ENCODE results near the gene LMNA.
"Not testable (repeated sequence)": the region's sequence is repeated elsewhere in the genome, so short reads cannot be mapped to it uniquely, and the experiment has no call there.

Gene LMNA

DNA sequence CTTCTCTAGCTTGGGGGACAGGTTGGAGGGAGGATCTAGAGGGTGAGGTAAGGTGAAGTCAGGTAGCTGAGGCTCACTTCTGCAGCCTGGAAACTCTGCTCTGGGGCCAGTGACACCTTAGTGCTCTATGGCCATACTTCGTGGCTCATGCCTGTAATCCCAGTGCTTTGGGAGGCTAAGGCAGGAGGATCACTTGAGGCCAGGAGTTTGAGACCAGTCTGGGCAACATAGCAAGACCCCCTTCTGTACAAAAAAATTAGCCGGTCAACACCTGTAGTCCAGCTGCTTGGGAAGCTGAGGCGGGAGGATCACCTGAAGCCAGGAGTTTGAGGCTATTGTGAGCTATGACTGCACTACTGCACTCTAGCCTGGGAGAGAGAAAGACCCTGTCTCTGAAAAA lies 5.8 kb downstream of the LMNA start:
- DNase-seq, result no peak

DNA sequence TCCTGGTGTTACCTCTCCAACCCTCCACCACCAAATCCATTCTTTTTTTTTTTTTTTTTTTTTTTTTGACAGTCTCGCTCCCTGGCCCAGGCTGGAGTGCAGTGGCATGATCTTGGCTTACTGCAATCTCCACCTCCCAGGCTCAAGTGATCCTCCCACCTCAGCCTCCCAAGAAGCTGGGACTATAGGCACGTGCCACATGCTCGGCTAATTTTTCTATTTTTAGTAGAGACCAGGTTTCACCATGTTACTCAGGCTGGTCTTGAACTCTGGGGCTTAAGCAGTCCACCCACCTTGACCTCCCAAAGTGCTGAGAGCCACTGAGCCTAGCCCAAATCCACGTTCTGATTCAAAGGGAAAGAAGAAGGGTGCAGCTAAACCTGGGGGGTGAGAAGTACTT lies 6.5 kb downstream of the LMNA start:
- not testable (repeated sequence) for DNase-seq

DNA sequence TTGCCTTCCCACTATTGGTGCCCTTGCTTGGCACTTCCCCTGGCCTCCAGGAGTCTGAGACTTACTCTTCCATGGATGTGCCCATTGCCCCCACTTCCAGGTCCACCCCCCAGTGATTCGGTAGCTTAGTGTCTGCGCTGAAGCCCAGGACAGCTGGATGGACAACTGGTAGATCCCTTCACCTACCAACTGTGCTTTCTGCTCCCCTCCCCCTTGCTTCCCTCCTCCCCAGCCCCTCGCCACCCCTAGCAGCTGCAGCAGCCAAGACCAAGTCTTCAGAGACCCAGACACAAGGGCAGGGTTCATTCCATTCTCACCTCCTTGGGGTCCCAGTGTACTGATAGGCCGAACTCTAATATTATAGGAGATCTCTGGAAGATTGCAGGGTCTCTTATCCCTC lies 6.9 kb downstream of the LMNA start:
- DNase-seq, result no peak

DNA sequence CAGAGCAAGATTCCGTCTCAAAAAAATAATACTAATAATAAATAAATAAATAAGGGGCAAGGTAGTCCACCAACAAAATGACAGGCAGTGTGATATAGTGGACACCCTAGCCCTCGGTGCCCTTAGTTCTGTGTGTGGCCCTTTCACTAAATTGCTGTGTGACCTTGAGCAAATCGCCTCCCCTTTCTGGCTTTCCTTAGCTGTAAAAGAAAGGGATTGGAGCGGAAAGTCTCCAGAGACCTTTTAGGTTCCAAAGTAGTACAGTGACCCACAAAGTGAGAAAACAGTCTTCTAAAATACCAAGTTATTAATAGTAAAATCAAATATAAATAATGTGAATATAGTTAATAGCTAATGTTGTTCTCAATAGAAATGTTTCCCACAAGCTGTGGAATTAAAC lies 7.6 kb downstream of the LMNA start:
- DNase-seq, result no peak

DNA sequence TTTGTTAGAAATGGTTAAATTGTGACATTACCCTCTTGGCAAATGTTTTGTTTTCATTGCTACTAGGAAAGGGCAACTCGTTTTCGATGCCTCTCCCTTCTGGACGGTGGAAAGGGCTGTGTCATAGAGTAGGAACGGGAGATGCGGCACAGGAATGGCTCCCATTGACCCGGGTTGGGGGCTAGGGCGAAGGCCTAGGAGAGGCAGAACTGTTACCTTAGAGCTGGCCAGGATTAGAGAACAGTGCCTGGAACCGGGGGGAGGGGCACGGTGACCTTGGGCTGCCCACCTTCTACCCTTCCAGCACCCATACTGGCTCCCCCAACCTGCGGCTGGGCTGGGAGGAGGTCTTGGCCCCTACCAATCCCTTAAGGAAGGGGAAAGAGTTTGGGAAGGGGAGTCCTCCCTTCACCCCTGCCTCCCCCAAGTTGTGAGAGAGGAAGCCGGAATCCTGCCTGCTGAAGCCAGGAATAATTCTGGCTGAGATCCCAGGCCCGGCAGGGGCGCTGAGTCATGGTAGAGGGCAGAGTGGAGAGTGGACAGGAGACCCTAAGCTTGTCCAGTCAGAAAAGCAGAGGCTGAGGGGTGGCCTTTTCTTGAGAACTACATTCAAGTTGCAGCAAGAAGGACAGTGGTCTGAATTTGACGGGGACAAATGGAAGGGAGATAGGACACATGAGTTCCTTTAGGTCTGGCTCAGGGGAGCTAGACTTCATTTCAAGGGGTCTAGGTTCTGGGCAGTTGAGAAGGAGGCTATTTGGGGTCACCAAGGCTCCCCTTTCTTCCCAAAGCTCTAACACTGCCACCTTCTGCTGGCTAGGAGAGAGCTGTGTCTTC lies 8.2 kb downstream of the LMNA start:
- peak in 36 of 56 donors; percentile 13 to 68 (median 42) for DNase-seq

DNA sequence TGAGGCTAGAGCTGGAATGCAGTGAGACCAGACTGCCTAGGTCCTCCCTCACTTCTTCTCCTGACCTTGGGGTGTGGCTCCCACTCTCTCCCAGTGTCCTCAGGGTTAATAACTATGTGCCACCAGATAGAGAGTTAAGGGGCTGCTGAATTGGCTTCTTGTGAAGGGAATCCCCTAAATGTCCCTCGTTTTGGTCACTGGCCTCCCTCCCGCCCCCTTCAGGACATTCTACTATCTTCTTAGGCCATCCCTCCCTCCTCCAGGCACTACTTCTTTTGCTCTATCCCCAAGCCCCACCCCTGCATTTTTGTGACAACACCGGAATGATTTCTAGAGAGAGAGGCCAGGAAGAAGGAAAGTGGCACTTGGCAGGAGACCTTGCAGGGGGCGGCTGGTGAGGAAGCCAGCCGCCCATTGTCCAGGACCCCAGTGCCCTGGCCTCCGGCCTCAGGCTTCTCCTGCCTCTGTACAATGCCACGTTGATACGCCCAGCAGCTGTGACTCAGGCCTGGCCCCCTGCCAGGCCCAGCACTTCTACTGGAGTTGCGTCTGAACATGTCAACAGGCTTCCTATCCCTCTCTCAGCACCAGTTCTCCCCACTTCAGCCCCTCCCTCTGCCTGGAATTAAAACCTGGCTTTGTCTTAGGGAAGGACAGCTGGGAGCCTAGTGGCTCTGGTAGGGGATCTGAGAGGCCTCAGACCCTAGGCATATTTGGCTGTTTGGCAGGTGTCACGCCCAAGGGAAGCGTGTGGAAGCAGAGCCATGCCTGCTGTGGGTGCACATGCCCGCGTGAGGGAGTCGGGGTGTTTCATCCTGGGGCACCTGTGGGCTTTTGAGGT lies 9.1 kb downstream of the LMNA start:
- DNase-seq, result peak in 54 of 56 donors; percentile 36 to 96 (median 85)

DNA sequence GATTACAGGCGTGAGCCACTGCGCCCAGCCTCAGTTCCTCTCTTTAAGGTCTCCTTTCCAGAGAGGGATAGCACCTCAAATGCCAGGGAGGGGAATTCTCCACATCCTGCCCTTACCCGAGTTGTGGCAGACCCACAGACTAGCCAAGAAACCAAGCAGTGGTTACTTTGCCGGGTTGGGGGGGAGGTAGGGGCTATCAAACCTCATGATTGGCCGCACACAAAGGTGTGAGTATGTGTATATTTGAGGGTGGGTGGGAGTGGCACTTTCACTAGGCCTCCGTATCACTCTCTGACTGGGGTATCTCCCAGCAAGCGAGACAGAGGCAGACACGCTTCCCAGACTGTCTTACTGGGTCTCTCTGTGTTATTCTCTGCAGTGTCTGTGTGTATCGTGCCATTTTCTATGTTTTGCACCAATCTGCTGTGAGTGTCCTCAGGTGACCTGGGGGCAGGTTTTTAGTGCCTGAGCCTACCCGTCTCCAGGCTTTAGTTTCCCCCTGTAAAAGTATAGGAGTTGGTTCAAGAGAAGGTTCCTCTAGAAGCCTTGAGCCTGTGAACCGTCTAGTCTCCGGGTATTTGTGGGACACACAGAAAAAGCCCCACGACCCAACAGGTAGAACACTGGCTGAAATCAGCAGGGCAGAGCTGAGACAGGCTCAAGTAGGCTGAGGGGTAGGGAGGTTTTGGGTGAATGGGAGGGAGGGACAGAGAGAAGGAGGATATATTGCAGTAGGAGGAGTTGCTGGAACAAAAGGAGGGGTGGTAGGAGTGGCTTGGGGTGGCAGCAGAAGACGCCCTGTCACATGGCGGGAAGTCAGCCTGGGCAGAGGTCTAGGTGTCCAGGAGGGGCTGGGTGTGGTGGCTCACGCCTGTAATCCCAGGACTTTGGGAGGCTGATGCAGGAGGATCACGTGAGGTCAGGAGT lies 10.3 kb downstream of the LMNA start:
- DNase-seq, result peak in 1 of 56 donors; percentile 9

DNA sequence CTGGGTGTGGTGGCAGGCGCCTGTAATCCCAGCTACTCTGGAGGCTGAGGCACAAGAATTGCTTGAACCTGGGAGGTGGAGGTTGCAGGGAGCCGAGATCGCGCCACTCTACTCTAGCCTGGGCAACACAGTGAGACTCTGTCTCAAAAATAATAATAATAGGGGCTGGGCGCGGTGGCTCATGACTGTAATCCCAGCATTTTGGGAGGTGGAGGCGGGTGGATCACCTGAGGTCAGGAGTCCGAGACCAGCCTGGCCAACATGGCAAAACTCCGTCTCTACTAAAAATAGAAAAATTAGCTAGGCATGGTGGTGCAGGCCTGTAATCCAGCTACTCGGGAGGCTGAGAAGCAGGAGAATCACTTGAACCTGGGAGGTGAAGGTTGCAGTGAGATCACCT lies 11.0 kb downstream of the LMNA start:
- not testable (repeated sequence) for DNase-seq

DNA sequence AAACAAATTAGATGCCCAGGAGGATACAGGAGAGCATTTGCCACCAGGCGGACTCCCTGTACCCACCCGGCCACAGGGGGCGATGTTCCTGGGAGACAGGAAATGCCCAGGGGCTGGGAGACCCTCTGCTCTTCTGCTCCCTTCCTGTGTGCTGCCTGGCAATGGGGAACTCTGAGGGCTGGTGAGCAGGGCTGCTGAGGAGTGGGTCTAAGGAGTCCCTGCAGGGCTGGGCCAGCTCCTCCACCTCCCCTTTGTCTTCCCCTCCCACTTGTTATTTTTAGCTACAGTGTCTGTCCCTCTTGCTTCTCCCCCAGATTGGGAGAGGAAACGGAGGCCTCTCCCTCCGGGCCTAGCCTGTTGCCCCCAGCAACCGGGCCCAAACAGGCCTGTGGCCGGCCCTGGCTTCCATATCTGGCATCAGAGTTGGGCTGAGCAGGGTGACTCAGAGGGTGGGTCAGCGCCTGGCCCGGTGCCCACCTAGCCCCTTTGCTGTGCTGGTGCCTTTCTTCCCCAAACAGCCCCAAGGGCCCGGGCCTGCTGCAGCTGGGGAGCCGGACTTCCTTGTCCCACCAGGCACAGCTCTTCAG lies 11.6 kb downstream of the LMNA start:
- DNase-seq, result peak in 12 of 56 donors; percentile 17 to 75 (median 46)

DNA sequence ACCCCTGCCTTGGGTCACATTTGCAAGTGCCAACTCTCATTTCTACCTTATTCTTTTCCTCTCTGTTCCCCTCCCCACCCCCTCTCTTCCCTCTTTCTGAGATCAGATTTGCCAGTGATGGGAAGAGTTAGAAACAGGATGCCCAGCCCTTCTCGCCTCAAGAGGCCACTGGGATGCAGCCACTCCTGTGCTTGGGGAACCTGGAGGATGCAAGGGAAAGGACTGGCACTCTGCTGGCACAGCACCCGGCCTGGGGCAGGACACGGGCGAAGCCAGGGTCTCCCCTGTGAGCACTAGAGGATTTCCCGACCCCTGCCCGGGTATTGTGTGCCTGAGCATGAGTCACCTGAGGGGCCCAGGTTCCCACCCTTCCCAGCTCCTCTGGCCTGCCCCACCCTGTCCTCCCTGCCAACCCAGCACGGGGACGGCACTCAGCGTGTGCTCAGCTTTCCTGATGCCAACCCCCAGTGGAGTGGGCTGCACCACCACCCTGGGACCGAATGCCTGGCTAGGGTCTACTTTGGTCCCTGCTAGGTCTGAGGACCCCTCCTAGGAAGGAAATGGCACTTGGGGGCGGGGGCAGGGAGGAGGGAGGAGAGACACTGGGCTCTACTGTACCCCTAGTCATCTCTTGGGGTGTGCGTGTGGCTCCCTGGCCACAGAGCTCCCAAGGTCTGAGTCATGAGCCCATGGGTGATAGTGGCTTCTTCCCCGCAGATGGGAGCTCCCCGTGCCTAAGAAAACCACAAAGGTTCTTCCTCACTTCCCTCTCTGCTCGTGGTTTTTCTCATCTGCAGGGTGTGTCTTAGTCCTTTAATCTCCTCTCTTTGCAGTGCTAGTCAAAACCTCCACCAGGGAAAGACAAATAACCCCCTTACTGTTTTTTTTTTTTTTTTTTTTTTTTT lies 12.4 kb downstream of the LMNA start:
- DNase-seq, result peak in 1 of 56 donors; percentile 33

DNA sequence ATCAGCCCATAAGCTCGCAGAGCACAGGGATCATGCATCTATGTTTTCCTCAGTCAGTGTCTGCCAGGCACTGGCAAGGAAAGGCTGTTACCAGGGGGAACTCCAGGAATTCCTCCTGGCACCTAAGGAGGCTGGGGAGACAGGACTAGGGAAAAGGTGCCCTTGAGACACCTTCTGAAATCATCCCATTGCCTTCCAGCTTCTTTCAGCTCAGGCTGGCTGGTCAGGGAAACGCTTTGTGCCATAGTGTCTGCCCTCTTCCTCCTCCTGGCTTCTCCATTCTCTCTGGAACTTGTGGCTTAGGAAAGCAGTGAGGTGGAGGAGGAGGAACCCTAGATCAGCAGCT lies 13.8 kb downstream of the LMNA start:
- DNase-seq, result no peak

DNA sequence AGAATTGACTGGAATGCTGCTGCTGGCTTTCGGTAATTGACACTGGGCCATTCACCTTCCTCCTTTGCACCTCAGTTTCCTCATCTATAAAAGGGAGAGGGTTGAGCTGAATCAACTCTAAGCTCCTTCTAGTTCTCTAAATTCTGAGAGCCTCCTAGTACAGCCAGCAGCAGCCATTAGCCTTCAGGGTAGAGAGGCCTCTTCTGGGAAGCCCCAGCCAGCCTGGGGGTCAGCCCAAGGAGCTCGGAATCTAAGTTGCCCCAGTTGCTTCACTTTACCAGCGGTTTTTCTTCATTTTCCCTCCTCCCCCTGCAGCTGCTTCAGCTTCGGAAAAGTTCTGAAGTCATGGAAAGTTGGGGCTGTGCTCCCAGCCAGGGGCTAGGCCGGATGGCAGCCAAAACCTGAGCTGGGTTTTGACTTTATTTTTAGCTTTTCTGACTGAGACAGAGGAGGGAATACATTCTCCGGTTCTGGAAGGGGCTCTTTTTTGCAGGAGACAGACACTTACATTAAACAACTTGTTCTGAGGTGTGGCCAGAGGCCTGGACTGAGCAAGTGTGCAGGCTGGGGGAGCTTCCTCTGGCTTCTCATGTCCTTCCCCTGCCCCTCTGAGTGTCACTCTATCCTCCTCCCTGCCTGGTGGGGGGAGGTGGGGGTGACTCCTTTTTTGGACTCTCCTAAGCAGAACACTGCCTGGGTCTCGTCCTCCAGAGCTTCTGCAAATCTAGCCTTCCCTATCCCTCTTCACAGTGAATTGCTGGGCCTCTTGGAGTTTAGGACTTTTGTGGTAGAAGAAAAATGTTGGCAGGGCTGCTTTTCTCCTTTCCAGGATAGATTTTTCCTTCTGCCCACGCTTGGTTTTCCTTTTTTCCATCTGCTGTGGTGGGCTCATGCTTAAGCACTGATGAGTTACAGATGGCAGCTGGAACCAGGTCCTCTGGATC lies 14.4 kb downstream of the LMNA start:
- DNase-seq, result no peak

DNA sequence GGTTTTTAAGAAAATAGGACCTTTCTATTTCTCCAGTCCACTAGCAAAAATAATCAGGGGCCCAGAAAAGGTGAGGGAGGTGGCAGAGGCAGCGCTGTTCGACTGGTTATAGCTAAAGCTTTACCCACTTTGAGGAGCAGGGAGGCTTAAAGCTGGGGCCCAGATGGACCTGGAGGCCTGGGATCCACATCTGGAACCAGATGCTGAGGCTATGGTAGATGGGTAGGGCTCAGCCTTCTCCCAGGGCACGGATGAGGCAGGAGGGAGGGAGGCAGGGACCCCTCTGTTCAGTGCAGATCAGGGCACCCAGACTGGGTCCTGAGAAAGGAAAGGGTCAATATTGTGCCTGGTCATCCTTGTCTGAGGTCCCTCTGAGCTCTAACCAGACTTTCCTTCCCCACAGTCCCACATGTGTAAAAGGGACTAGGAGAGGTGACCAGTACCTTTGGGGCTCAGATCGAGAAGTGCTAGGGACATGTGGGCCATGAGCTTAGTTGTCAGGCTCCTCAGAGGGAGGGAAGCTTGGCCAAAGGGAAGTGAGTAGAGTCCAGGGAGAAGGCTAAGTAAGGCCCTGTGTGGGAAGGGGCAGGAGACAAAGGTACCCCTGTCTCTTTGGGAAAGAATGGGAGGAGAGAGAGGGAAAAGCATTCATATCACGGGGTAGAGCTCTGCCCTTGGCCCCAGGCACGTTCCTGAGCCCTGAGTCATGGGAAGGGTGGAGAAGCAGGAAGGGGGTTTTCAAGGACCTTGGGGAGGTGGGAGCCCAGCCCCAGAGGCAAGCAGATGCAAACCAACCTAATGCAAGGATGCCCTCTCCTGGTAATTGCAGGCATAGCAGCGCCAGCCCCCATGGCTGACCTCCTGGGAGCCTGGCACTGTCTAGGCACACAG lies 15.4 kb downstream of the LMNA start:
- peak in 45 of 56 donors; percentile 19 to 86 (median 51) for DNase-seq

DNA sequence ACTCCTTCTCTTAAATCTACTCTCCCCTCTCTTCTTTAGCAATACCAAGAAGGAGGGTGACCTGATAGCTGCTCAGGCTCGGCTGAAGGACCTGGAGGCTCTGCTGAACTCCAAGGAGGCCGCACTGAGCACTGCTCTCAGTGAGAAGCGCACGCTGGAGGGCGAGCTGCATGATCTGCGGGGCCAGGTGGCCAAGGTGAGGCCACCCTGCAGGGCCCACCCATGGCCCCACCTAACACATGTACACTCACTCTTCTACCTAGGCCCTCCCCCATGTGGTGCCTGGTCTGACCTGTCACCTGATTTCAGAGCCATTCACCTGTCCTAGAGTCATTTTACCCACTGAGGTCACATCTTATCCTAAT lies 16.0 kb downstream of the LMNA start:
- no peak for DNase-seq

DNA sequence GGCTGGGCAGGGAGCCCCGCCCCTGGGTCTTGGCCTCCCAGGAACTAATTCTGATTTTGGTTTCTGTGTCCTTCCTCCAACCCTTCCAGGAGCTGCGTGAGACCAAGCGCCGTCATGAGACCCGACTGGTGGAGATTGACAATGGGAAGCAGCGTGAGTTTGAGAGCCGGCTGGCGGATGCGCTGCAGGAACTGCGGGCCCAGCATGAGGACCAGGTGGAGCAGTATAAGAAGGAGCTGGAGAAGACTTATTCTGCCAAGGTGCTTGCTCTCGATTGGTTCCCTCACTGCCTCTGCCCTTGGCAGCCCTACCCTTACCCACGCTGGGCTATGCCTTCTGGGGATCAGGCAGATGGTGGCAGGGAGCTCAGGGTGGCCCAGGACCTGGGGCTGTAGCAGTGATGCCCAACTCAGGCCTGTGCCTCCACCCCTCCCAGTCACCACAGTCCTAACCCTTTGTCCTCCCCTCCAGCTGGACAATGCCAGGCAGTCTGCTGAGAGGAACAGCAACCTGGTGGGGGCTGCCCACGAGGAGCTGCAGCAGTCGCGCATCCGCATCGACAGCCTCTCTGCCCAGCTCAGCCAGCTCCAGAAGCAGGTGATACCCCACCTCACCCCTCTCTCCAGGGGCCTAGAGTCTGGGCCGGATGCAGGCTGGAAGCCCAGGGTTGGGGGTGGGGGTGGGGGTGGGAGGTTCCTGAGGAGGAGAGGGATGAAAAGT lies 20.4 kb downstream of the LMNA start:
- DNase-seq, result no peak

DNA sequence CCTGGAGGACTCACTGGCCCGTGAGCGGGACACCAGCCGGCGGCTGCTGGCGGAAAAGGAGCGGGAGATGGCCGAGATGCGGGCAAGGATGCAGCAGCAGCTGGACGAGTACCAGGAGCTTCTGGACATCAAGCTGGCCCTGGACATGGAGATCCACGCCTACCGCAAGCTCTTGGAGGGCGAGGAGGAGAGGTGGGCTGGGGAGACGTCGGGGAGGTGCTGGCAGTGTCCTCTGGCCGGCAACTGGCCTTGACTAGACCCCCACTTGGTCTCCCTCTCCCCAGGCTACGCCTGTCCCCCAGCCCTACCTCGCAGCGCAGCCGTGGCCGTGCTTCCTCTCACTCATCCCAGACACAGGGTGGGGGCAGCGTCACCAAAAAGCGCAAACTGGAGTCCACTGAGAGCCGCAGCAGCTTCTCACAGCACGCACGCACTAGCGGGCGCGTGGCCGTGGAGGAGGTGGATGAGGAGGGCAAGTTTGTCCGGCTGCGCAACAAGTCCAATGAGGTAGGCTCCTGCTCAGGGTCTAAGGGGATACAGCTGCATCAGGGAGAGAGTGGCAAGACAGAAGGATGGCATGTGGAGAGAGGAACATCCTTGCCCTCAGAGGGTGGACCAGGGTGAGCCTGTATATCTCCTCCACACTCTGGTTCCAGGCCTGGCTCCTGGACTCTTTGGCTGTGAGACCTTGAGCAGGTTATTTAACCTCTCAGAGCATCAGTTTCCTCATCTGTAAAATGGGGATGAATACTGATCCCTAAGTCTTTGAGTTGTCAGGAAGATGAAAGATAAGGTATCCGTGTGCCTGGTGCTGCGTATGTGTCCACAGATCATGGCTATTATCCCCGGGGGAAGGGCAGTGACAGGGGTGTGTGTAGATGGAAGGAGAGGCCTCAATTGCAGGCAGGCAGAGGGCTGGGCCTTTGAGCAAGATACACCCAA lies 21.7 kb downstream of the LMNA start:
- no peak for DNase-seq
